ENCODE measurements around the gene DMAC2L. TPM values are rescaled to one million over a fixed set of nuclear protein-coding genes. Genes with fewer than 3 reads are reported as not detected.

Gene DMAC2L
- total and polyA plus RNA-seq, 2 experiments from 2014 or later: 10.8 to 12.5 TPM

DNA sequence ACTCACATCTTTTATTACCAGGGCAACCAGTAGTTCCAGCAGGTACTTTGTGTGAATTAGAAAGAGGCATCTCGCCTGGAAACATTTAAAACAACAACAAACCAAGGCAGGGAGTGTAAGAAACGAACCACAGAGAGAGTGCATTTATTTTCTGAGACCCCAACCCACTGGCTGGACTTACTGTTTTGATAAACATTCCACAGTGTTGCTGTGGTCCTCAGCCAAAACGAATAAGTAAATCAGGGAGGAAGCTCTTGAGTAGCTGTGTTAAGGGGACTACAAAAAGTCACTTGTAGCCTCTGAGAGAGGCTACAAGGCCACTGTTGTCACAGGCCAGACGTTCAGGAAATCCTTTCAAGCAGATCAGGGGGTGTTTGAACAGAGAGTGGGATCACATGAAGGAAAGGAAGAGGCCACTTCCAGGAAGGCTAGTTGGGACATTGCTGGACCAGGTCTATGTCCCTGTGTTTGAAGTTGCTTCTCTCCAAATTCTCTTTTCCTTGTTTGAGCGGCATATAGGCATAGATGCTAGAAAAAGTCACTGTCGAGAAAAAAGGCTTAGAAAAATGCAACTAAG lies 33.8 kb downstream of the DMAC2L start:
- 59% methylated on average over 6 of the region's 6 CpGs for WGBS (ENCODE audit: low lambda C conversion rate, missing lambda C conversion rate)
- TF ChIP-seq EZH2 (IDR thresholded peaks at IDR 0.05; ENCODE audit: borderline replicate concordance): no peak
- TF ChIP-seq, protein P1, sequence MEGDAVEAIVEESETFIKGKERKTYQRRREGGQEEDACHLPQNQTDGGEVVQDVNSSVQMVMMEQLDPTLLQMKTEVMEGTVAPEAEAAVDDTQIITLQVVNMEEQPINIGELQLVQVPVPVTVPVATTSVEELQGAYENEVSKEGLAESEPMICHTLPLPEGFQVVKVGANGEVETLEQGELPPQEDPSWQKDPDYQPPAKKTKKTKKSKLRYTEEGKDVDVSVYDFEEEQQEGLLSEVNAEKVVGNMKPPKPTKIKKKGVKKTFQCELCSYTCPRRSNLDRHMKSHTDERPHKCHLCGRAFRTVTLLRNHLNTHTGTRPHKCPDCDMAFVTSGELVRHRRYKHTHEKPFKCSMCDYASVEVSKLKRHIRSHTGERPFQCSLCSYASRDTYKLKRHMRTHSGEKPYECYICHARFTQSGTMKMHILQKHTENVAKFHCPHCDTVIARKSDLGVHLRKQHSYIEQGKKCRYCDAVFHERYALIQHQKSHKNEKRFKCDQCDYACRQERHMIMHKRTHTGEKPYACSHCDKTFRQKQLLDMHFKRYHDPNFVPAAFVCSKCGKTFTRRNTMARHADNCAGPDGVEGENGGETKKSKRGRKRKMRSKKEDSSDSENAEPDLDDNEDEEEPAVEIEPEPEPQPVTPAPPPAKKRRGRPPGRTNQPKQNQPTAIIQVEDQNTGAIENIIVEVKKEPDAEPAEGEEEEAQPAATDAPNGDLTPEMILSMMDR (IDR thresholded peaks at IDR 0.05; ENCODE audit: poor library complexity): no peak
- TF ChIP-seq EZH2phosphoT487 (IDR thresholded peaks at IDR 0.05; ENCODE audit: low read depth, severe bottlenecking, unreplicated experiment): no peak
- no peaks in the 10 kb centered on the region for H3K9me3 ChIP-seq (ENCODE audit: low read depth)
- H3K4me1 ChIP-seq (ENCODE audit: insufficient read depth): peaks cover 39% of the 10 kb centered on the region
- no peak overlapping the region for H3K4me2 ChIP-seq
- no peak for DNase-seq (ENCODE audit: low spot score)
- H3K36me3 ChIP-seq (replicated peaks; ENCODE audit: insufficient read depth, low read depth): no peaks in the 10 kb centered on the region
- H3K27ac ChIP-seq: peak overlapping the region; percentile 59
- H3K79me2 ChIP-seq: no peaks in the 10 kb centered on the region
- H3K4me3 ChIP-seq: no peak overlapping the region
- H4K20me1 ChIP-seq (ENCODE audit: insufficient read depth, poor library complexity, severe bottlenecking): no peaks in the 10 kb centered on the region
- H2AFZ ChIP-seq: no peak overlapping the region
- no peaks in the 10 kb centered on the region for H3K9me2 ChIP-seq (replicated peaks; ENCODE audit: insufficient read depth)
- no peaks in the 10 kb centered on the region for H3K27me3 ChIP-seq

GRCh38 chr14:50347521-50347920 lies 35.4 kb downstream of the DMAC2L start:
- WGBS (ENCODE audit: low lambda C conversion rate, missing lambda C conversion rate): 93% methylated on average over 1 of the region's 1 CpG
- Histone ChIP-seq H3K36me3 (replicated peaks; ENCODE audit: insufficient read depth, low read depth) (no peaks in the 10 kb centered on the region), H3K4me2 (no peak overlapping the region), H3K27me3 (no peaks in the 10 kb centered on the region), H3K79me2 (no peaks in the 10 kb centered on the region), H3K9me3 (ENCODE audit: low read depth) (no peaks in the 10 kb centered on the region), H3K27ac (peak overlapping the region; percentile 59), H4K20me1 (ENCODE audit: insufficient read depth, poor library complexity, severe bottlenecking) (no peaks in the 10 kb centered on the region), H3K9me2 (replicated peaks; ENCODE audit: insufficient read depth) (no peaks in the 10 kb centered on the region), H2AFZ (no peak overlapping the region), H3K4me1 (ENCODE audit: insufficient read depth) (peaks cover 37% of the 10 kb centered on the region), H3K4me3 (no peak overlapping the region)
- TF ChIP-seq EZH2phosphoT487 (IDR thresholded peaks at IDR 0.05; ENCODE audit: low read depth, severe bottlenecking, unreplicated experiment): no peak
- no peak for TF ChIP-seq EZH2 (IDR thresholded peaks at IDR 0.05; ENCODE audit: borderline replicate concordance)
- TF ChIP-seq, protein P1 (IDR thresholded peaks at IDR 0.05; ENCODE audit: poor library complexity): no peak
- DNase-seq (ENCODE audit: low spot score): peak; percentile 52

GRCh38 chr14:50348933-50349332 lies 36.8 kb downstream of the DMAC2L start:
- Histone ChIP-seq H3K79me2 (no peaks in the 10 kb centered on the region), H3K4me2 (no peak overlapping the region), H2AFZ (no peak overlapping the region), H3K27ac (peak overlapping the region; percentile 37), H3K9me3 (ENCODE audit: low read depth) (no peaks in the 10 kb centered on the region), H3K4me1 (ENCODE audit: insufficient read depth) (peaks cover 28% of the 10 kb centered on the region), H3K27me3 (no peaks in the 10 kb centered on the region), H3K36me3 (replicated peaks; ENCODE audit: insufficient read depth, low read depth) (no peaks in the 10 kb centered on the region), H3K4me3 (no peak overlapping the region), H3K9me2 (replicated peaks; ENCODE audit: insufficient read depth) (no peaks in the 10 kb centered on the region), H4K20me1 (ENCODE audit: insufficient read depth, poor library complexity, severe bottlenecking) (no peaks in the 10 kb centered on the region)
- TF ChIP-seq EZH2 (IDR thresholded peaks at IDR 0.05; ENCODE audit: borderline replicate concordance): no peak
- TF ChIP-seq, protein P1 (IDR thresholded peaks at IDR 0.05; ENCODE audit: poor library complexity): no peak
- TF ChIP-seq EZH2phosphoT487 (IDR thresholded peaks at IDR 0.05; ENCODE audit: low read depth, severe bottlenecking, unreplicated experiment): no peak
- no peak for DNase-seq (ENCODE audit: low spot score)

Data from hepatocyte (in vitro differentiated cells).